NCI-H345 treated with DMSO at 0.1 percent for 48 hours (cell line): Measurements from ENCODE around the gene RC3H1.
"Not testable (repeated sequence)": the region's sequence is repeated elsewhere in the genome, so short reads cannot be mapped to it uniquely, and the experiment has no call there.

Experiments
- DNase-seq: peaks from one replicate; lab custom pipeline; 2025; ENCODE audit not compliant: unreplicated experiment; lab: John Stamatoyannopoulos, UW

The RC3H1 gene

DNA sequence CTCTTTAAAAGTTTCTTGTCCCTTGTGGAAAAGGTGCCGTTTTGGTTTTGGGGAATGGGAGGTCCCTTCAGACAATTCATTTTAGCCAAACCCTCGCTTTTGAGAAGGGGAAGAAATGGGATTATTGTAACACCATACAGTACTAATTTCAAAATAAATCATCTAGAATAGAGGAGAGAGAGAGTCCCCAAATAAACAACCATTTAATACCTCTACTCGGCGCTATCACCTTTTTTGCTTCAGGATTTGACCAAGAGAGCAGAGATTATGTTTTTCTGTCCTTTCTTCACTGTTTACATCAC is 770 bp upstream of the RC3H1 start:
- peak; percentile 25 for DNase-seq

DNA sequence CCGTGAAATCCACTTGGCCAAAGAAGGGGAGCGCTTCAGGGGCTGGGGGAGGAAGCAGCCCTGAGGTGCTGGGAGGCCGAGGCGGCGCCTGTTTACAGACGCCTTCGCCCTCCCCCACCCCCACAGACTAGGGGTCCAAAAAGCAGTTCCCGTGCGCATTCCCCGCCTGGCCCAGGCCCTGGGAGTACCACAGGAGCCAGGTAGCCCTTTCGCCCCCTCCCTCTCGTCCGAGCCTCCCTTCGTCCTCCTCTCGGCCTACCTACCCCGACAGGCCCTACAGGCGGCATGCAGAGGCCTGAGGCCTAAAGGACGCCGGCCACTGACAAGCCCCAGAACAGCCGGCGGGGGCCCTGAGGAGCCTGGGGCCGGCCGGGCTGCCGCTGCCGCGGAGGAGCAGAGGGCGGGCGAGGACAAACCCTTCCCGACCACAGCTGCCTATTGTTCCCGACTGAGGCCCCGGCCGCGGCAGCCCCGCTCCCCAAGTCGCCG is 522 bp downstream of the RC3H1 start:
- peak; percentile 50 for DNase-seq

DNA sequence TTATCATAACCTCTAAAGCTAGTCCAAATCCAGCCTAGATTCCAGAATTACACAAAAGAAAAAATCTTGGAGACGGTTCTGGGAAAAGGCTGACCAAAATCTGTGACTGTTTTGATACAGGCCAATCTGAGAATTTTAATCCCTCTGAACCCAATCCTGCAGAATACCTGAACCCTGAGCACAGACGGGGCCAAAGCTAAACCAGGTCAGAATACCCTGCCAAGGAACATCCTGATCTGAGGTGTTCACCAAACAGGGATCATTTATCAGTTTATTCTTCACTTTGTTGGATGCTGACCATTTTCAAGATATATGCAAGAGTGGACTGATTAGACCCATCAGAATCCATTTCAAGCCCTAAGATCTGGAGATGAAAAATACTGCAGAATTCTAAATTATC is 3.6 kb downstream of the RC3H1 start:
- DNase-seq = no peak

DNA sequence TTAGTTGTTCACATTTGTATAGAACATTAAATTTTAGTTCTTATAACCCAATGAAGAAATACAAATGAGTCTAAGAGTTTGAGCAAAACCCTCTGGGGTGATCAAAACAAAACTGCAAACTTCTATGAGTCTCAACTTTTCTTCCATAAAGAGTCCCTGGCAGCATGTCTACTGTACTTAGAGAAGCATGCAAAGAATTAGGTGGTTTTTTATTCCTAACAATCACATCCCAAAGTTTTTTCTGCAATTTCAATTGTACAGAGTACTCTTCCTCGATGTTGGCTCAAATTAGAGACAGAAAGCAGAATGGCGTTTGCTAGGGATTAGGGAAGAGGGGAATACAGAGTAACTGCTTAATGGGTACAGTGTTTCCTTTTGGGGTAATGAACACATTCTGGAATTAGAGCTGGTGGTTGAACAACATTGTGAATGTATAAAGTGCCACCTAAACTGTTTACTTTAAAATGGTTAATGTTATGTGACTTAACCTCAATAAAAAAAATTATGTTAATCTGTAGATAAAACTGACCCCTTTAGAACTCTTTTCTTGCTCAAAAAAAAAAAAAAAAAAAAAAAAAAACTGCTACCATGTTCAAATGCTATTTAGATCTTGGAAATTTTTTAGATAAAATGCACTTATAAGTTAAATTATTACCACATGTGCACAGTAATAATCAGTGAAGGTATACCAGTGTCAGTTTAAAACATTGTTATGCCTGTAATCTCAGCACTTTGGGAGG is 4.8 kb downstream of the RC3H1 start:
- no peak for DNase-seq

DNA sequence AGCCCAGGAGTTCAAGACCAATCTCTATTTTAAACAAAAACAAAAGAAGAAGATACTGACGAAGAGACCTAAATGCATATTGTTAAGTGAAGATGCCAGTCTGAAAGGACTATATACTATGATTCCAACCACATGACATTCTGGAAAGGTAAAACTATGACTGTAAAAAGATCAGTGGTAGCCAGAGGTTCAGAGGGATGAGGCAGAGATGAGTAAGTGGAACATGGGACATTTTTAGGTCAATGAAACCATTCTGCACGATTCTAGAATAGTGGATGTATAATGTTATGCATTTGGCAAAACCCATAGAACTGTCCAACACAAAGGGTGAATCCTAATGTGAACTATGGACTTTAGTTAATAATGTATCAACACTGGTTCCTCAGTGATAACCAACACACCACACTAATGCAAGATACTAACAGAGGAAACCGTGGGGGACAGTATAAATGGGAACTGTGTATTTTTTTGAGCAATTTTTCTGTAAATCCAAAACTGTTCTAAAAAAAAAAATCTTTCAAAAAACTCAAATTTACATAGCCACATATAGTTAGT is 8.2 kb downstream of the RC3H1 start:
- DNase-seq = no peak

DNA sequence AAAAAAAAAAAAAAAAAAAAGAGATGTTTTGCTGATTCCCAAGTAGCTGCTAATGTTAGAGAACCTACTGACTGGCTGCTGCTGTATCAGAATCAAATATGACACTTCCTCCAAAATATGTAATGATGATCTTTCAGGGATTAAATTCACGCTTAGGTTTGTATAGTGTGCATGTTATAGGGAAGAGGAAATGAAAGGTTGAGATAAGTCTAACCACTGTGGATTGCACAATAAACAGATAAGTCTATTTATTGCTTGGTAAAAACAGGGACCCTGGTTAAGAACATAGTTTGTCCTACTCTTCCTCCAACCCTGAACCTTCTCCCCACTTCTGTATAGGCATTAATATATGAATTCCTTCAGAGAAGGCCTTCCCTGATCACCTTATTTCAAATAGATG is 13.2 kb downstream of the RC3H1 start:
- no peak for DNase-seq

DNA sequence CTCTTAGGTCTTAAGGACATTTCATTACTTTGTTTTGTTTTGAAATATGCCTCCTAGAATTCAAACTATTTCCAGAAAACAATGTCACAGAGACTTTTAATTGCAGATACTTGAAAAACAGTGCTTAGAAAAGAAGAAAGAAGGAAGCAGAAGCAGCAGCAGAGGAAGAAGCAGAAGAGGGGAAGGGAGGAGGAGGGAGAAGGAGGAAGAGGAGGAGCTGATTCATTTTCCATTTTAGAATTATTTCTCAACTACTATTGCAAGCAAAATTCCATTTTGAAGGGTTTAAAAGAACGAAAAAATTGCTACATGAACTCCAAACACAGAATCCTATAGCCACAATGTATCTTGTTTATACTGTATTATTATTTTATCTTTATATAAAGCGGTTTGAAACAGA is 13.9 kb downstream of the RC3H1 start:
- DNase-seq = no peak

DNA sequence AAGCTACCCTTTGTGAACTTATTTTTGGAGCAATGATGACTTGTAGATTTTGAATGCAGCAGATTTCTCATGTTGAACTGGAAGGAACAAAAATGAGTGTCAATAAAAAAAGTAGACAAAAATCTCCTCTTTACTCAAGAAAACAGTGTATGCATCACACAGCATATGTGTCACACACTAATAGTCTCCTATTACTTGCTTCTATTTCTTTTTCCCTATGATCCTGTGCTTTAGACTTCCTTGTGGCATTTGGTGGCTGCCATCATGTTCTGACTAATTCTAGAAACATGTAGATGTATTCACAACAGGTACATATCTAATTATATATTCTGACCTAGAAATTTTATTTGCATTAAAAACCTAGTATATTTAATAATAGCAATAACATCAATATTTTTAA is 14.3 kb downstream of the RC3H1 start:
- DNase-seq = no peak

DNA sequence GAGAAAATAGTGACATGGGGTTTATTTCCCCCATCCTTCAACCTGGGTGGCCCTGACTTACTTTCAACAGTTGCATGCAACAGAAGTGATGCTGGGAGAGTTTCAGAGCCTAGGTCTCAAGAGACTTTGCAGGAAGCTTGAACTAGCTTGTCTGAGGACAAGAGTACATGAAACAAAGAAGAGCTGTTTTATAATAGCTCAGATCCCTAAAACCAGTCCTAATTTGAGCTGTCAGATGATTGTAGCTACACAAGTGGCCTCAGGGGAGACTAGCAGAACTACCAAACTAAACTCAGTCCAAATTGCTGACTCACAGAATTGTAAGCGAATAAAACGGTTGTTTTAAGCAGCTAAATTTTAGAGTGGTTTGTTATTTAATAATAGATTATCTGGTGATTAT is 17.1 kb downstream of the RC3H1 start:
- DNase-seq = no peak

DNA sequence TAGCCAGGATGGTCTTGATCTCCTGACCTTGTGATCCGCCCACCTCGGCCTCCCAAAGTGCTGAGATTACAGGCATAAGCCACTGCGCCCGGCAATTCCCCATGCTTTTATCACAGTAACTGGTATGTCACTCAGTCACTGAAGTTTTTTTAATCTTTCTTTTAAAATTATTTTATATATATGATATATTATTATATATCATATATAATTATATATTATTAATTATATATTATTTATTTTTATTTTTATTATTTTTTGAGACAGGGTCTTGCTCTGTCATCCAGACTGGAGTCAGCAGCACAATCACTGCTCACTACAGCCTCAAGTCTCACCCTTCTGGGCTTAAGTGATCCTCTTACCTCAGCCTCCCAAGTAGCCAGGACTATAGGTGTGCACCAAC is 18.3 kb downstream of the RC3H1 start:
- DNase-seq = no peak

DNA sequence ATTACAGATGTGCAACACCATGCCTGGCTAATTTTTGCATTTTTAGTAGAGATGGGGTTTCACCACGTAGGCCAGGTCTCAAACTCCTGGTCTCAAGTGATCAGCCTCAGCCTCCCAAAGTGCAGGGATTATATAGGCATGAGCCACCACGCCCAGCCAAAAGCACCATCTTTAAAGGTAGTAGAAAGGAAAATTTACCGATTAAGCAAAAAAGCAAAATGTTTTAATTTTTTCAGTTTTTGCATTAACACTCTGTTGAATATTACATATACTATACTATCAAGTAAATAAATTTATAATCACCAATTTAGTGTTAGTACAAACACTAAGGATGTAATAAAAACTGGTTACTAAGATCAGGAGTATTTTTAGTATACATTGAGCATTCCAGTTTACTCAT is 20.6 kb downstream of the RC3H1 start:
- no peak for DNase-seq

DNA sequence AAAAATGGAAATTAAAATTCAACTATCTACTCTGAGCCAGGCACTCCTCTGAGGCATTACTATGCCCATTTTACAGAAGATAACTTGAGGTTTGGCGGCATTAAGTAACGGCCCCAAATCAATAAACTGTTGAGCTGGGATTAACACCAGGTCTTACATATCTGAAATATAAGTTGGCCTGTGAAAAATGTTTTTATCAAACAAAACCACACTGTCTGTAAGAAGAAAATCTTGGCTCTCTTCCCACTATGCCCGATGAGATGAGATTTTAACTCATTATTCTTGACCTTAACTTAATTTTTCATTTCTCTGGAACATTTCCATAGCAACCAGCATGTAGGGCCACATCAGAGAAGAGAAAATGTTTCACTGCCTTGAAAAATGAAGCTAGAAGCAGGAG is 21.8 kb downstream of the RC3H1 start:
- no peak for DNase-seq

DNA sequence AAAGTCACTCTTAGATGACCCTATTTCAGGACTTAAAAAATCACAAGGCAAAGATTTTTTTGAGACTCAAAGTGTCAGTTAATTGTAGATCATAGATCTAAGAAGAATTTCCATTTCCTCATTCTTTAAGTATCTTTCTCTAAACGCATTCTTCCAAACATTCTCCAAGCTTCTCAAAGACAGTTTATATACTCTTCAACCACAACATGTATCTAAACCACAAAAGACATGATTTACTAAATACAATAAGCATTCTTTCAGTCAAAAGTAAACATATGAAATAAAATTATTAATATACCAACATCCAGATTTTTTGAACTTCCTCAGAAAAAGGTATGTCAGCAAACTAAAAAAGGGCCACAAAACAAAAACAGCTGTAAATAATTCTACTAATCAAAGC is 24.4 kb downstream of the RC3H1 start:
- DNase-seq = no peak

DNA sequence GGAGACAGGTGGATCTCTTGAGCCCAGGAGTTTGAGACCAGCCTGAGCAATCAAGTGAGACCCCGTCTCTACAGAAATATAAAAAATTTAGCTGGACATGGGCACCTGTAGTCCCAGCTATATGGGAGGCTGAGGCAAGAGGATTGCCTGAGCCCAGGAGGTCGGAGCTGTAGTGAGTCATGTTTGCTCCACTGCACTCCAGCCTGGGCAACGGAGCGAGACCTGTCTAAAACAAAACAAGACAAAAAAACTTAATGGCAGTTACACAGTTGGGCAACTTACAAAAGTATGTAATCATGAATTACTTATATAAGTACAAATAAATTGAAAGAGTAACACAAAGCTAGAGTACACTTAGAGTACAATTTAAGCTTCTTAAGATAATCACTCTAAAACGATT is 25.2 kb downstream of the RC3H1 start:
- DNase-seq = no peak

DNA sequence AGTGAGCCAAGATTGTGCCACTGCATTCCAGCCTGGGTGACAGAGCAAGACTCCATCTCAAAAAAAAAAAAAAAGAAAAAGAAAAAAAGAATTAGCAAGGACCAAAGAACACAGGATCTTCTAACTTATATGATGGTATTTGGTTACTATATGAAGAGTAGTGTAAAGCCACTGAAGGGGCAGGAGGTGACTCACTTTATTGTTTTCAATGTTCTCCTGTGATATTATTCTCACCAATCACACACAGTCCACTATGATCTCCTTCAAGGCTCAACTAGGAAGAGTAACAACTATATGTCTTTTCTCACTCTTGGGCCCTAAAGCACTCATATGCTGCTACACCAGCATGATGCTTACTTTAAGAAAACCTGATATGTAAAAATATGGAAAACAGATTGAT is 26.7 kb downstream of the RC3H1 start:
- DNase-seq = no peak

DNA sequence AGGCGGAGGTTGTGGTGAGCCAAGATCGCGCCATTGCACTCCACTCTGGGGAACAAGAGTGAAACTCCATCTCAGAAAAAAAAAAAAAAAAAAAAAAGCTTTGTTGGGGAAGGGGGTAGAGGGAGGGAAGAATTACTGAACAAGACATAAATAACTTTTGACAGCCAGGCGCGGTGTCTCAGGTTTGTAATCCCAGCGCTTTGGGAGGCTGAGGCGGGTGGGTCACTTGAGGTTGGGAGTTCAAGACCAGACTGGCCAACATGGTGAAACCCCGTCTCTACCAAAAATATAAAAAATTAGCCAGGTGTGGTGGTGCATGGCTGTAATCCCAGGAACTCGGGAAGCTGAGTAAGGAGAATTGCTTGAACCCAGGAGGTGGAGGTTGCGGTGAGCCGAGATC is 28.2 kb downstream of the RC3H1 start:
- DNase-seq = not testable (repeated sequence)

DNA sequence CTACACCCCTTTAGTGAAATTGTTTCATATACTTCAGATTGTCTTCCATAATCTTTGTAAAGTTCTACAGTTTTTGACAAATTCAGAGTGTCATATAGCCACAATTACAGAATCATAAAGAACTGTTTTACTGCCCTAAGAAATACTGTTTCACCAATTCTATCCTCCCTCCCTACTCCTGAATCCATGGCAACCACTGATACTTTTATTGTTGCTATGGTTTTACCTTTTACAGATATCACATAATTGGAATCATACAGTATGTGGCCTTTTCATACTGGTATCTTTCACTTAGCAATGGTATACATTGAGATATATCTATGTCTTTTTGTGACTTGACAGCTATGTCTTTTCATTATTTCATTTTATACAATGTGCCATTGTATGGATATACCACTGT is 34.1 kb downstream of the RC3H1 start:
- DNase-seq = no peak

DNA sequence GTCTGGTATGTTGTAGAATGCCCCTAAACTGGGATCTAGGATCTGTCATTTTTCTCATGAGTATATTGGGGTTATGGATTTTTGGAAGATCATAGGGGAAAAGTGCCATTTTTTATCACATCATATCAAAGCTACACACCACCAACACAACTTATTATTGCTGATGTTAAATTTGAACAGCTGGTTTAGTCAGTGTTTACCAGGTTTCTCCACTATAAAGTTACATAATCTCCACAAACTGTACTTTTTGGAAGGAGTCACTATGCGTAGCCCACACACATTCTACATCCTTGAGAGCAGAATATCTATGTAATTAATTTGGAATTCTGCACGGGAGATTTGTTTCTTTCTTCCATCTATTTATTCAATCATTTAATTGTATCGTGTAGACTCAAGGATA is 35.2 kb downstream of the RC3H1 start:
- DNase-seq = no peak

DNA sequence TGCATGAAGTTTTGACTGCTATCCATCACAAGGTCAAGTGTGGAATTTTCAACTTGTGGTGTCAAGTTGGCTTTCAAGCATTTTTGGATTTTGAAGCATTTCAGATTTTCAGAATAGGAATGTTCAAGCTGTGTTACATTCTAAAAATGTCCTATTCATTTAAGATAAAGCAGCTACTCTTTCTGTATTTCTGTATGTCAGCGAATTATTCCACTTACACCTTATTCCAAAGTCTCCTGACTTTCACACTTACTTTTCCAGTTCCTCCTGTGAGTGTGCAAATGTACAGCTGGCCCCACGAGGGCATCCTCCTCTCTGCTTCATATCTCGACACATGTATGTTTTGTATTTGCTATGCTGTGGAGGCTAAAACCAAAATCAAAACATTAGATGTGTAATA is 51.9 kb downstream of the RC3H1 start:
- DNase-seq = no peak

DNA sequence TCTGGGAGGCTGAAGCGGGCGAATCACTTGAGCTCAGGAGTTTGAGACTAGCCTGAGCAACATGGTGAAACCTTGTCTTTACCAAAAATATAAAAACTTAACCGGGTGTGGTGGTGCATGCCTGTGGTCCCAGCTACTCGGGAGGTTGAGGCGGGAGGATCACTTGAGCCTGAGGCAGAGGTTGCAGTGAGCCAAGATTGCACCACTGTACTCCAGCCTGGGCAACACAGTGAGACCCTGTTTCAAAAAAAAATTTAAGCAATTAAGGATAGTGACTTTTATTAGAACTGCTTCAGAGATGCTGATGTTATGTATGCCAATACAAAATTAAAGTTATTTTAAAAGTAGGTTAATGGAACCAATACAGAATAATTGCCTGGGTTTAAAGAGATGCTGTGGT is 56.3 kb downstream of the RC3H1 start:
- not testable (repeated sequence) for DNase-seq

DNA sequence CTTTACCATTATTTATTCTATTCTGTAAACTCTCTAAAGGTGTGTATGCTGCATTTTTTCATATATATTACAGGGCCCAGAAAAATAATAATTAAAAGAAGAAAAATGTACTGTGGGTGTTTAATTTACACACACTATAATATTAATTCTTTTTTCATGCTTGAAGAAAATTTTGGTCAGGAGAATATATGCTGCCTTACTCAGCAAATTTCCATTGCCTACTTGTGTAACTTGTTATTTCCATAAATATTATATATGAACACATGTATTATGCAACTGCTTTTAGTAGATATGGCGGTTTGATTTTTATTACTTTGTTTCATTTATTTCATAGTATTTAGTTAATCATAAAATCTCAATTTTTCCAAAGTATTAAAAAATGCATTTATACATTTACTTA is 58.7 kb downstream of the RC3H1 start:
- DNase-seq = no peak

DNA sequence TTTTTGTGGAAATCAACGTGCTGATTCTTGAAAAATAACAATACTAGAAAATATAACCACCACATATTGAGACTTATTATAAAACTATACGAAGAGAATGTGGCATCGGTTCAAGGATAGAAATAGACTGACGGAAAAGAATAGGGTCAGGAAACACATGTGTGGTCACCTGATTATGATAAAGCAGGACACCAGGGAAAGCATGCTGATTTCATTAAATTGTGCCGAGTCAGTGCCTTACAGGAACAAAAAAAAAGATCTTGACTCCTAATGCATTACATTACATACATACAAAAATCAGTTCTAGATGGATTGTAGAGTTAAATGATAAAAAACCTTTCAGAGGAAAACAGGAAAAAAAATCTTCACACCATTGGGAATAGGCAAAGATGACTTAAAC is 61.5 kb downstream of the RC3H1 start:
- no peak for DNase-seq

DNA sequence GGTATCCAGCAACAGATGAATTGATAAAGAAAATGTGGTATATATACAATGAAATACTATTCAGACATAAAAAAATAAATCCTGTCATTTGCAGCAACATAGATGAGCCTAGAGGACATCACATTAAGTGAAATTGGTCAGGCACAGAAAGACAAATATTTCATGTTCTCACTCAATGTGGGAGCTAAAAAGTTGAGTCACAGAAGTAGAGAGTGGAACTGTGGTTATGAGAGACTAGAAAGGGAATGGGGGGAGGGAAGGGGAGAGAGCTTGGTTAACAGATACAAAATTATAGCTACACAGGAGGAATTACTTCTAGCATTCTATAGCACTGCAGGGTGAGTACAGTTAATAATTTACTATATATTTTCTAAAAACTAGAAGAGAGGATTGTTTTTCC is 68.0 kb downstream of the RC3H1 start:
- no peak for DNase-seq
